Measurements from ENCODE around the gene BRIP1.

DNA sequence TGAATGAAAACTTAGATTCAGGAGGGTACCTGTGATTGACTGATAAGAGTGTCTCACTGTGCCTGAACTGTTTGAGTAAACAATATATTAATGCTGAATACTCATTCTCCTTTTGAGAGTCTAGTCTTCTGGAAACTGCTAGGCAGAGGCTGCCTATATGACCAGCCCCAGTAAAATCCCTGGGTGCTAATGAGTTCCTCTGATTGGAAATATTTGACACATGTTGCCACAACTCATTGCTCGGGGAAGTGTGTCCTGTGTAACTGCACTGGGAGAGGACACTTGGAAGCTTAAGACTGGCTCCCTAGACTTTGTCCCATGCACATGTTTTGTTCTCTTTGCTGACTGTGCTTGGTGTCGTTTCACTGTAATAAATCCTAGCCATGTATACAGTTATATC, 163.6 kb downstream of the BRIP1 start:
- TF ChIP-seq ZNF565 (CRISPR knock-in tag; conservative IDR thresholded peaks at IDR 0.05; ENCODE audit: low read depth) (no peak), ZNF8 (CRISPR knock-in tag; IDR thresholded peaks at IDR 0.05) (no peak), OSR1 (CRISPR knock-in tag; IDR thresholded peaks at IDR 0.05) (no peak), ZFP3 (CRISPR knock-in tag; IDR thresholded peaks at IDR 0.05) (no peak), TOX (CRISPR knock-in tag; IDR thresholded peaks at IDR 0.05; ENCODE audit: borderline replicate concordance) (no peak), PPARA (CRISPR knock-in tag; IDR thresholded peaks at IDR 0.05; ENCODE audit: borderline replicate concordance) (no peak)
- TF ChIP-seq, protein P1, sequence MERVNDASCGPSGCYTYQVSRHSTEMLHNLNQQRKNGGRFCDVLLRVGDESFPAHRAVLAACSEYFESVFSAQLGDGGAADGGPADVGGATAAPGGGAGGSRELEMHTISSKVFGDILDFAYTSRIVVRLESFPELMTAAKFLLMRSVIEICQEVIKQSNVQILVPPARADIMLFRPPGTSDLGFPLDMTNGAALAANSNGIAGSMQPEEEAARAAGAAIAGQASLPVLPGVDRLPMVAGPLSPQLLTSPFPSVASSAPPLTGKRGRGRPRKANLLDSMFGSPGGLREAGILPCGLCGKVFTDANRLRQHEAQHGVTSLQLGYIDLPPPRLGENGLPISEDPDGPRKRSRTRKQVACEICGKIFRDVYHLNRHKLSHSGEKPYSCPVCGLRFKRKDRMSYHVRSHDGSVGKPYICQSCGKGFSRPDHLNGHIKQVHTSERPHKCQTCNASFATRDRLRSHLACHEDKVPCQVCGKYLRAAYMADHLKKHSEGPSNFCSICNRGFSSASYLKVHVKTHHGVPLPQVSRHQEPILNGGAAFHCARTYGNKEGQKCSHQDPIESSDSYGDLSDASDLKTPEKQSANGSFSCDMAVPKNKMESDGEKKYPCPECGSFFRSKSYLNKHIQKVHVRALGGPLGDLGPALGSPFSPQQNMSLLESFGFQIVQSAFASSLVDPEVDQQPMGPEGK (CRISPR knock-in tag; IDR thresholded peaks at IDR 0.05; ENCODE audit: borderline replicate concordance), result no peak
- TF ChIP-seq, protein P2, sequence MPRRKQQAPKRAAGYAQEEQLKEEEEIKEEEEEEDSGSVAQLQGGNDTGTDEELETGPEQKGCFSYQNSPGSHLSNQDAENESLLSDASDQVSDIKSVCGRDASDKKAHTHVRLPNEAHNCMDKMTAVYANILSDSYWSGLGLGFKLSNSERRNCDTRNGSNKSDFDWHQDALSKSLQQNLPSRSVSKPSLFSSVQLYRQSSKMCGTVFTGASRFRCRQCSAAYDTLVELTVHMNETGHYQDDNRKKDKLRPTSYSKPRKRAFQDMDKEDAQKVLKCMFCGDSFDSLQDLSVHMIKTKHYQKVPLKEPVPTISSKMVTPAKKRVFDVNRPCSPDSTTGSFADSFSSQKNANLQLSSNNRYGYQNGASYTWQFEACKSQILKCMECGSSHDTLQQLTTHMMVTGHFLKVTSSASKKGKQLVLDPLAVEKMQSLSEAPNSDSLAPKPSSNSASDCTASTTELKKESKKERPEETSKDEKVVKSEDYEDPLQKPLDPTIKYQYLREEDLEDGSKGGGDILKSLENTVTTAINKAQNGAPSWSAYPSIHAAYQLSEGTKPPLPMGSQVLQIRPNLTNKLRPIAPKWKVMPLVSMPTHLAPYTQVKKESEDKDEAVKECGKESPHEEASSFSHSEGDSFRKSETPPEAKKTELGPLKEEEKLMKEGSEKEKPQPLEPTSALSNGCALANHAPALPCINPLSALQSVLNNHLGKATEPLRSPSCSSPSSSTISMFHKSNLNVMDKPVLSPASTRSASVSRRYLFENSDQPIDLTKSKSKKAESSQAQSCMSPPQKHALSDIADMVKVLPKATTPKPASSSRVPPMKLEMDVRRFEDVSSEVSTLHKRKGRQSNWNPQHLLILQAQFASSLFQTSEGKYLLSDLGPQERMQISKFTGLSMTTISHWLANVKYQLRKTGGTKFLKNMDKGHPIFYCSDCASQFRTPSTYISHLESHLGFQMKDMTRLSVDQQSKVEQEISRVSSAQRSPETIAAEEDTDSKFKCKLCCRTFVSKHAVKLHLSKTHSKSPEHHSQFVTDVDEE (CRISPR knock-in tag; IDR thresholded peaks at IDR 0.05), result no peak

Measured in SK-N-SH treated with all-trans-retinoic acid at 6 μM for 48 hours (cell line).